Body of pancreas (tissue), 4 donors: ENCODE results near the gene GJB3. TPM values are rescaled to one million over a fixed set of nuclear protein-coding genes. Genes with fewer than 3 reads are reported as not detected.
"Not testable (repeated sequence)": the region's sequence is repeated elsewhere in the genome, so short reads cannot be mapped to it uniquely, and the experiment has no call there.

Experiments
- ATAC-seq: fragments of 150-250 bp; one replicate; pipeline ENCODE4 v1.9.1; 2016
- DNase-seq, 4 donors: peaks; one replicate each; pipeline ENCODE4 v3.0.0-alpha.2; 2019
- H3K27ac ChIP-seq, 4 donors: fragments of 200-600 bp; sonication (generic); 1 replicate in 3 of 4; 2 replicates in 1 of 4; pipeline versions ENCODE4 v1.5.1 to v1.6.1; 2016 to 2019; ENCODE audit warnings: mild to moderate bottlenecking in 1 of 4, mixed read lengths in 1 of 4, moderate library complexity in 1 of 4
- H3K27me3 ChIP-seq, 2 donors: fragments of 200-600 bp; sonication (generic); one replicate each; pipeline ENCODE4 v1.6.0; 2016; ENCODE audit warnings: mild to moderate bottlenecking in 1 of 2
- H3K36me3 ChIP-seq, 2 donors: fragments of 200-600 bp; sonication (generic); replicated peaks in 1 of 2; 2 replicates each; pipeline ENCODE4 v1.5.1; 2016; ENCODE audit warnings: low read depth in 2 of 2; ENCODE audit not compliant: insufficient read depth in 1 of 2
- H3K4me1 ChIP-seq: fragments of 200-600 bp; sonication (generic); one replicate; pipeline ENCODE4 v1.6.0; 2016
- H3K4me3 ChIP-seq, 2 donors: fragments of 200-600 bp; sonication (generic); 1 replicate in 1 of 2; 2 replicates in 1 of 2; pipeline ENCODE4 v1.5.1; 2016 to 2019
- H3K9me3 ChIP-seq, 3 donors: fragments of 200-600 bp; sonication (generic); 1 replicate in 2 of 3; 2 replicates in 1 of 3; pipeline ENCODE4 v1.5.1; 2016
- POLR2A ChIP-seq, 3 donors: fragments of 450-650 bp; IDR thresholded peaks; one replicate each; pipeline ENCODE4 v1.6.1; 2016; ENCODE audit warnings: antibody characterized with exemption in 3 of 3, mild to moderate bottlenecking in 2 of 3
- WGBS, 2 donors: methylation state at CpG; one replicate each; pipeline ENCODE4 v1.1.5; 2017; 5-methylcytosine and 5-hydroxymethylcytosine counted together
- intact Hi-C: fragments of 100-400 bp; cut with DNase I; formaldehyde crosslinking; loops from one replicate; pipeline ENCODE4 v1.15.1; 2023
- total RNA-seq, 2 donors: library from RNA; depleted of rRNA; stranded (reverse); fragments of >200 nt; gene quantifications; one replicate each; pipeline ENCODE4 v1.1.0, GENCODE V29; 2016
- TF ChIP-seq, protein P1 (sequence below), 7 experiments: fragments of 450-650 bp in 4 of 7; fragments of 200-600 bp in 3 of 7; sonication (generic) in 3 of 7; IDR thresholded peaks; one replicate each; pipeline ENCODE4 v1.5.1; 2016 to 2019; ENCODE audit warnings: antibody characterized with exemption in 7 of 7

Gene GJB3
- total RNA-seq, 2 donors from 2014 or later, result 0.52 TPM; not detected in 1

DNA sequence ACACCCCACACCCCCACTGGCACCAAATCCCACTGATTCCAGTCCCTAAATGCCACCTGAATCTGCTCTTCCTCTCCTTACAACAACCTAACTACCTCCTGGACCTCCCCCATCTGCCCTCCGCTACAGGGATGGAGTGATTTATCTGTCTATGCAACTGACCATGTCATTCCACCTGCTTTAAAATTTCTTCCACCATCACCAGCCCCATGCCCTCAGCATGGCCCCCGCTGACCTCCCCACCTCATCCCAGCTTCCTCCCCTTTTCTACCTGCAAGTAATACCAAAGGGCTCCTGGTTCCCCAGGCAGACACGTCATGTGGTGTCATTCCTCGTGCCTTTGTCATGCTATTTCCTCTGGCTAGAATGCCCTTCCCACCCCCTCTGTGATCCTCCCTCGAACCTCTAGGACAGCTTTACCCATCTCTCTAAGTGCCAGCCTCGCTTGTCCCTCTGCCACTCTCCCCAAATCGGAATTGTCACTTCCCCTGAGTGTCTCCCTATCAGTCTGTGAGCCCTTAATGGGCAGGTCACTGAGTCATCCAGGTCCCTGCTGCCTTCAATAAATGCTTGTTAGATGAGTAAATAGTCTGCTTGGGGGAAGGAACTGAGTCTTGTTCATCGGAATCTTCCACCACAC is 17.8 kb upstream of the GJB3 start:
- no peaks in the 10 kb centered on the region for H3K9me3 ChIP-seq
- WGBS, 2 donors, result 44 to 56% methylated on average over 8 of the region's 8 CpGs
- intact Hi-C loops, result no loop called here
- no peak for ATAC-seq
- H3K4me3 ChIP-seq, result no peak overlapping the region
- TF ChIP-seq, protein P1, sequence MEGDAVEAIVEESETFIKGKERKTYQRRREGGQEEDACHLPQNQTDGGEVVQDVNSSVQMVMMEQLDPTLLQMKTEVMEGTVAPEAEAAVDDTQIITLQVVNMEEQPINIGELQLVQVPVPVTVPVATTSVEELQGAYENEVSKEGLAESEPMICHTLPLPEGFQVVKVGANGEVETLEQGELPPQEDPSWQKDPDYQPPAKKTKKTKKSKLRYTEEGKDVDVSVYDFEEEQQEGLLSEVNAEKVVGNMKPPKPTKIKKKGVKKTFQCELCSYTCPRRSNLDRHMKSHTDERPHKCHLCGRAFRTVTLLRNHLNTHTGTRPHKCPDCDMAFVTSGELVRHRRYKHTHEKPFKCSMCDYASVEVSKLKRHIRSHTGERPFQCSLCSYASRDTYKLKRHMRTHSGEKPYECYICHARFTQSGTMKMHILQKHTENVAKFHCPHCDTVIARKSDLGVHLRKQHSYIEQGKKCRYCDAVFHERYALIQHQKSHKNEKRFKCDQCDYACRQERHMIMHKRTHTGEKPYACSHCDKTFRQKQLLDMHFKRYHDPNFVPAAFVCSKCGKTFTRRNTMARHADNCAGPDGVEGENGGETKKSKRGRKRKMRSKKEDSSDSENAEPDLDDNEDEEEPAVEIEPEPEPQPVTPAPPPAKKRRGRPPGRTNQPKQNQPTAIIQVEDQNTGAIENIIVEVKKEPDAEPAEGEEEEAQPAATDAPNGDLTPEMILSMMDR (IDR thresholded peaks at IDR 0.05), result no peak
- no peak for TF ChIP-seq POLR2A (IDR thresholded peaks at IDR 0.05)
- no peaks in the 10 kb centered on the region for H3K27me3 ChIP-seq
- no peak overlapping the region for H3K27ac ChIP-seq
- no peaks in the 10 kb centered on the region for H3K4me1 ChIP-seq
- DNase-seq, result no peak
- no peaks in the 10 kb centered on the region for H3K36me3 ChIP-seq

DNA sequence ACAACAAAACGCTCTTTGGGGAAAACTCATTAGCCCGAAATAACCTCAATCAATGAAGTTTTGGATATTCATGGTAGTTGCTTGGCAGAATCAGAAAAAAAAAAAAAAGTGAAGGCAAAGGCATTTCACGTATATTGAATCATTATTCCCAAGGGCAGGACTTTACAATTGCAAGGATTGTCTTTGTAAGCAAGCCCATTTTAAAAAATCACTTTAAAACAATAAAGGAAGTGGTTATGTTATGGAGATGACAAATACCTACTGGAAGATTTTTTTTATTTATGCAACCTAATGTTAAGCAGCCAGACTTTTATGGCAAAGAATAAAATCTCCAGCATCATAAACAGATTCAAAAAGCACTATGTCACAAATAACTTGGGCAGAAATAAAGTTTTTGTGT is 12.2 kb upstream of the GJB3 start:
- 69 to 76% methylated on average over 3 of the region's 3 CpGs for WGBS, 2 donors
- Histone ChIP-seq H3K4me3 (no peak overlapping the region), H3K27ac (no peak overlapping the region), H3K4me1 (no peaks in the 10 kb centered on the region), H3K27me3 (no peaks in the 10 kb centered on the region), H3K9me3 (no peaks in the 10 kb centered on the region), H3K36me3 (no peaks in the 10 kb centered on the region)
- intact Hi-C loops, result no loop called here
- ATAC-seq (no peak), DNase-seq (no peak)
- TF ChIP-seq, protein P1 (IDR thresholded peaks at IDR 0.05), result no peak
- TF ChIP-seq POLR2A (IDR thresholded peaks at IDR 0.05), result no peak

DNA sequence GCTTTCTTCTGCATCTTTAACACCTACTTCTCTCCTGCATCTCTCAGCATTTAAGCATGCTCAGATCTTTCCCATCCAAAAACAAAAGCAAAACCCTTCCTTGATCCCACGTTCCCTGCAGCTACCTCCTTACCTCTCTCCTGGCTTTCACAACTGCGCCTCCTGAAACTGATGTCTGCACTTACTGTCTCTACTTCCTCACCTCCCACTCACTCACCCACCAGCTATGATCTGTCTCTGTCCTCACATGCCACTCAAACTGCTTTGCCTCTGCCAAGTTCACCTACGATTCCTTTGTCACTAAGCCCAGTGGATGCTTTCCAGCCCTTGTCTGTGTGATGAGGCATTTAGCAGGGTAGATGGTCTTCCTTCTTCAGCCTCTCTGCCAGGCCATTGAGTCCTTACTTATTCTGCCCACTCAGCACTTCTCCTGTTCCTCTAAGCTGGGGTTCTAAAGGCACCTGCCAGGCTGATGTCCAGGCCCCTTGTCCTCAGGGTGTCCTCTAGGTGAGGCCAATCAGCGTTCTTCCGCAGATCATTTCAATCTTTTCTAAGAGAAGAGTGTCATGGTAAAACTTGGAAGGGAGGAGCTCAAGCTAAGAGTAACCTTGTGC is 10.0 kb upstream of the GJB3 start:
- TF ChIP-seq, protein P1 (IDR thresholded peaks at IDR 0.05), result no peak
- no peak for TF ChIP-seq POLR2A (IDR thresholded peaks at IDR 0.05)
- Histone ChIP-seq H3K4me3 (no peak overlapping the region), H3K4me1 (no peaks in the 10 kb centered on the region), H3K27me3 (no peaks in the 10 kb centered on the region), H3K36me3 (no peaks in the 10 kb centered on the region), H3K9me3 (no peaks in the 10 kb centered on the region), H3K27ac (no peak overlapping the region)
- no peak for ATAC-seq
- 79 to 83% methylated on average over 5 of the region's 5 CpGs for WGBS, 2 donors
- DNase-seq, result no peak
- intact Hi-C loops, result no loop called here

DNA sequence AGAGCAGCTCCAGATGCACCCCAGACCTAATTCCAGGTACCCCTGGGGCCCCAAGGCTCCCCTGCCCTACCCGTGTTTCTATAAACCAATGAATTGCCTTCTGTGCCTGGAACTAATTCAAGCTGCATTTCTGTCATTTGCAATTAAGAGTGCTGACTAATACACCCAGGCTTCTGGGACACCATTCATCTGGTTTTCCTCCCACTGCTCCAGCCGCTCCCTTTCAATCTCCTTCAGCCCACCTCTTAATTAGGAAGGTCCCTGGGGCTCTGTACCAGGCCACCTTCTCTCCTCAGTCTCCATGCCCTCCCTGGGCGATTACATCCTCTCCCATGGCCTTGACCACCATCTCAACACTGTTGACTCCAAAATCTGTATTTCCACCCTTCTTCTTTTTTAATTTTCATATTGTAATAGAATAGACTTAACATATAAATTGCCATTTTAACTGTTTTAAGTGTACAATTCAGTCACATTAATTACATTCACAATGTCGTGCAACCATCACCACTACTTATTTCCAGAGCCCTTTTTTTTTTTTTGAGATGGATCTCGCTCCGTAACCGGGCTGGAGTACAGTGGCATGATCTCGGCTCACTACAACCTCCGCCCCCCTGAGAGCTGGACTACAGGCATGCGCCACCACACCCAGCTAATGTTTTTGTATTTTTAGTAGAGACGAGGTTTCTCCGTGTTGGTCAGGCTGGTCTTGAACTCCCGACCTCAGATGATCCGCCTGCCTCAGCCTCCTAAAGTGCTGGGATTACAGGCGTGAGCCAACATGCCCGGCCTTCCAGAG is 9.2 kb upstream of the GJB3 start:
- ATAC-seq (no peak), DNase-seq (no peak)
- 82 to 84% methylated on average over 14 to 16 of the region's 16 CpGs for WGBS, 2 donors
- Histone ChIP-seq H3K9me3 (no peaks in the 10 kb centered on the region), H3K27me3 (no peaks in the 10 kb centered on the region), H3K4me1 (no peaks in the 10 kb centered on the region), H3K36me3 (no peaks in the 10 kb centered on the region), H3K4me3 (no peak overlapping the region), H3K27ac (no peak overlapping the region)
- no peak for TF ChIP-seq POLR2A (IDR thresholded peaks at IDR 0.05)
- TF ChIP-seq, protein P1 (IDR thresholded peaks at IDR 0.05), result no peak
- intact Hi-C loops, result no loop called here

DNA sequence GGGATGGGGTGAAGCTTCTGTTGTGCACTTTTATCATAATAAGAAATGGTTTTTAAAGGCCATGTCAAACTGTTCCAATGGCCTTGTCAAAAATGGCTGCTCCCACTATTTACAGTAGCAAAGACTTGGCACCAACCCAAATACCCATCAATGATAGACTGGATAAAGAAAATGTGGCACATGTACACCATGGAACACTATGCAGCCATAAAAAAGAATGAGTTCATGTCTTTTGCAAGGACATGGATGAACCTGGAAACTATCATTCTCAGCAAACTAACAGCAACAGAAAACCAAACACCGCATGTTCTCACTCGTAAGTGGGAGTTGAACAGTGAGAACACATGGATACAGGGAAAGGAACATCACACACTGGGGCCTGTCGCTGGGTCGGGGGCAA is 7.9 kb upstream of the GJB3 start:
- ATAC-seq, H3K27me3 ChIP-seq, H3K4me3 ChIP-seq, H3K36me3 ChIP-seq, DNase-seq, intact Hi-C loops, H3K27ac ChIP-seq, H3K9me3 ChIP-seq, H3K4me1 ChIP-seq: not testable (repeated sequence)
- WGBS, 2 donors, result 94 to 95% methylated on average over 4 of the region's 4 CpGs
